HepG2 (cell line): ENCODE results near the gene ATP5PB. TPM values are rescaled to one million over a fixed set of nuclear protein-coding genes. Genes with fewer than 3 reads are reported as not detected.

Experiments used
- ATM ChIP-seq: fragments of 450-650 bp; IDR thresholded peaks from 2 replicates; pipeline ENCODE4 v1.7.1; 2017; ENCODE audit warnings: mild to moderate bottlenecking, borderline replicate concordance
- CSRNP1 ChIP-seq: sonication (generic); formaldehyde crosslinking; IDR thresholded peaks from 2 replicates; pipeline ENCODE4 v1.8.1; 2023; ENCODE audit warnings: mild to moderate bottlenecking, missing genetic modification reagents
- HNF4A ChIP-seq: sonication (generic); formaldehyde crosslinking; IDR thresholded peaks from 2 replicates; pipeline ENCODE4 v1.4.0; 2020; ENCODE audit warnings: missing genetic modification reagents
- HOXA9 ChIP-seq: sonication (generic); formaldehyde crosslinking; IDR thresholded peaks from 2 replicates; pipeline ENCODE4 v1.8.1; 2022; ENCODE audit warnings: missing genetic modification reagents, mild to moderate bottlenecking, moderate library complexity, borderline replicate concordance
- PAXIP1 ChIP-seq: sonication (generic); formaldehyde crosslinking; conservative IDR thresholded peaks from 2 replicates; pipeline ENCODE4 v1.4.0; 2020; ENCODE audit warnings: mild to moderate bottlenecking, missing genetic modification reagents, moderate library complexity
- RORA ChIP-seq: sonication (generic); formaldehyde crosslinking; IDR thresholded peaks from 2 replicates; pipeline ENCODE4 v1.5.0; 2020; ENCODE audit warnings: mild to moderate bottlenecking, missing genetic modification reagents, moderate library complexity
- SOX13 ChIP-seq, 3 experiments: fragments of 450-650 bp in 1 of 3; sonication (generic) in 1 of 3; formaldehyde crosslinking in 1 of 3; IDR thresholded peaks in 2 of 3; conservative IDR thresholded peaks in 1 of 3; 2 replicates each; pipeline versions ENCODE4 v1.5.0 to v1.6.1; 2016 to 2020; ENCODE audit warnings: antibody characterized with exemption in 1 of 3, mild to moderate bottlenecking in 1 of 3, missing compliant biosample characterization in 1 of 3, missing genetic modification reagents in 1 of 3, moderate library complexity in 1 of 3
- SOX6 ChIP-seq, 2 experiments: fragments of 450-650 bp in 1 of 2; sonication (generic) in 1 of 2; formaldehyde crosslinking in 1 of 2; IDR thresholded peaks; 2 replicates each; pipeline versions ENCODE4 v1.4.0 to v1.6.1; 2017 to 2020; ENCODE audit warnings: antibody characterized with exemption in 1 of 2, mild to moderate bottlenecking in 1 of 2, missing genetic modification reagents in 1 of 2
- SRSF9 ChIP-seq: fragments of 200-400 bp; formaldehyde crosslinking; IDR thresholded peaks from 2 replicates; pipeline ENCODE4 v1.6.1; 2018; ENCODE audit warnings: borderline replicate concordance, mild to moderate bottlenecking, low read depth, low read length; ENCODE audit not compliant: insufficient read depth, poor library complexity, severe bottlenecking
- TEAD3 ChIP-seq: optimal IDR thresholded peaks from 2 replicates; pipeline ENCODE3; 2016; ENCODE audit warnings: borderline replicate concordance
- TFAP4 ChIP-seq: sonication (generic); IDR thresholded peaks from 2 replicates; pipeline ENCODE4 v1.6.1; 2016; ENCODE audit warnings: low read depth, borderline replicate concordance
- THRA ChIP-seq: sonication (generic); formaldehyde crosslinking; IDR thresholded peaks from 2 replicates; pipeline ENCODE4 v1.4.0; 2020; ENCODE audit warnings: missing genetic modification reagents, borderline replicate concordance
- ZBTB3 ChIP-seq: sonication (generic); formaldehyde crosslinking; IDR thresholded peaks from 2 replicates; pipeline ENCODE4 v1.4.0; 2020; ENCODE audit warnings: low read depth, mild to moderate bottlenecking, moderate library complexity, missing genetic modification reagents, borderline replicate concordance
- ZFP36L1 ChIP-seq: sonication (generic); formaldehyde crosslinking; IDR thresholded peaks from 2 replicates; pipeline ENCODE4 v1.8.0; 2022; ENCODE audit warnings: mild to moderate bottlenecking, missing genetic modification reagents, moderate library complexity
- ZFYVE20 ChIP-seq: sonication (generic); formaldehyde crosslinking; IDR thresholded peaks from 2 replicates; pipeline ENCODE4 v1.8.0; 2023; ENCODE audit warnings: low read depth, mild to moderate bottlenecking, moderate library complexity, missing genetic modification reagents, borderline replicate concordance
- ZNF253 ChIP-seq: sonication (generic); formaldehyde crosslinking; IDR thresholded peaks from 2 replicates; pipeline ENCODE4 v1.8.0; 2022; ENCODE audit warnings: mild to moderate bottlenecking, missing genetic modification reagents, borderline replicate concordance
- ZNF331 ChIP-seq: sonication (generic); formaldehyde crosslinking; IDR thresholded peaks from 2 replicates; pipeline ENCODE4 v1.4.0; 2020; ENCODE audit warnings: missing genetic modification reagents
- ZNF34 ChIP-seq: sonication (generic); formaldehyde crosslinking; IDR thresholded peaks from 2 replicates; pipeline ENCODE4 v1.4.0; 2020; ENCODE audit warnings: mild to moderate bottlenecking, missing genetic modification reagents, borderline replicate concordance
- ZNF788 ChIP-seq: sonication (generic); formaldehyde crosslinking; IDR thresholded peaks from 2 replicates; pipeline ENCODE4 v1.5.0; 2020; ENCODE audit warnings: mild to moderate bottlenecking, missing genetic modification reagents, borderline replicate concordance
- polyA plus RNA-seq, 8 experiments: library from polyadenylated mRNA; depleted of rRNA in 3 of 8; stranded (reverse) in 7 of 8; unstranded in 1 of 8; fragments of >200 nt; fragmentation: Illumina TruSeq in 4 of 8; extraction: Trizol in 4 of 8; gene quantifications; 2 replicates each; pipeline versions ENCODE4 v1.2.1 to v1.2.3, GENCODE V29; 2011 to 2016; ENCODE audit warnings: low read depth in 4 of 8, missing spikeins in 1 of 8, mixed read lengths in 1 of 8; ENCODE audit not compliant: insufficient read depth in 1 of 8
- total RNA-seq, 5 experiments: library from RNA; depleted of rRNA; stranded (reverse); fragments of >200 nt; fragmentation: Illumina TruSeq; extraction: Trizol; gene quantifications; 2 replicates each; pipeline ENCODE4 v1.2.3, GENCODE V29; 2016; ENCODE audit warnings: low read depth in 1 of 5

Gene ATP5PB
- total and polyA plus RNA-seq, 2 of the 13 experiments (the other 11 are each of a cell fraction or from before 2014, with no cell fraction given): 297 to 541 TPM

- TF ChIP-seq RORA (CRISPR knock-in tag) (no peak), THRA (CRISPR knock-in tag) (no peak), TEAD3 (CRISPR knock-in tag) (peak; percentile 19), SOX6 (IDR thresholded peaks at IDR 0.05) (no peak), SOX6 (CRISPR knock-in tag; IDR thresholded peaks at IDR 0.05) (peak; percentile 62), HNF4A (CRISPR knock-in tag) (peak; percentile 43; the same call in 1 of the 2 replicates), ZFYVE20 (no peak), SRSF9 (no peak), ZBTB3 (CRISPR knock-in tag) (no peak), TFAP4 (no peak), ZNF331 (CRISPR knock-in tag) (no peak), SOX13 (IDR thresholded peaks at IDR 0.05) (0 out of 2 replicates have a peak, but pooled peaks have one; percentile 24), SOX13 (CRISPR knock-in tag; conservative IDR thresholded peaks at IDR 0.05 in 1 of 2, IDR thresholded peaks at IDR 0.05 in 1 of 2) (peak in 1 of 2 experiments; percentile 42; a peak in 1 of 4 replicates), HOXA9 (CRISPR knock-in tag) (no peak), ZNF253 (CRISPR knock-in tag) (no peak), PAXIP1 (CRISPR knock-in tag) (peak; percentile 66), ZNF788 (no peak), ATM (no peak), ZNF34 (no peak), CSRNP1 (CRISPR knock-in tag) (no peak), ZFP36L1 (CRISPR knock-in tag) (no peak)
These were observed 2.0 kb upstream of the ATP5PB start (continued) for GRCh38 chr1:111446967-111447892.
